Lower lobe of right lung (tissue), 2 donors: Measurements from ENCODE around the gene FAT3. TPM values are rescaled to one million over a fixed set of nuclear protein-coding genes. Genes with fewer than 3 reads are reported as not detected.

Experiments
- ATAC-seq, 2 donors: fragments of 200-7000 bp; cut with Tn5 transposase; one replicate each; pipeline ENCODE4 v1.9.1; 2020 to 2022; ENCODE audit warnings: mild to moderate bottlenecking in 2 of 2, moderate library complexity in 2 of 2
- DNase-seq: peaks from one replicate; pipeline ENCODE4 v3.0.0-alpha.2; 2020
- H3K27ac ChIP-seq: fragments of 200-600 bp; one replicate; pipeline ENCODE4 v1.8.0; 2022
- H3K27me3 ChIP-seq: fragments of 200-600 bp; one replicate; pipeline ENCODE4 v1.8.0; 2022; ENCODE audit warnings: low read depth
- H3K36me3 ChIP-seq: fragments of 200-600 bp; one replicate; pipeline ENCODE4 v1.8.0; 2022; ENCODE audit warnings: mild to moderate bottlenecking
- H3K4me1 ChIP-seq: fragments of 200-600 bp; one replicate; pipeline ENCODE4 v1.8.0; 2022
- H3K4me3 ChIP-seq: fragments of 200-600 bp; one replicate; pipeline ENCODE4 v1.8.0; 2022; ENCODE audit warnings: mild to moderate bottlenecking
- H3K9me3 ChIP-seq: fragments of 200-600 bp; one replicate; pipeline ENCODE4 v1.8.0; 2022
- CTCF ChIP-seq: fragments of 200-600 bp; IDR thresholded peaks from one replicate; pipeline ENCODE4 v1.8.0; 2022; ENCODE audit warnings: antibody characterized with exemption, mild to moderate bottlenecking
- intact Hi-C: fragments of 100-400 bp; cut with DNase I; formaldehyde crosslinking; loops from one replicate; pipeline ENCODE4 v1.11.0; 2022
- total RNA-seq: library from RNA; stranded (reverse); fragmentation: NEBNext Ultra II Directional; extraction: Animal tissue kit (Norgen Biotek cat#: 25700); gene quantifications from one replicate; pipeline ENCODE4 v1.2.1, GENCODE V29; 2021
- donor health status: DM: no; HTN: yes; CAD: no; lungs with severe emphysema.

Gene FAT3
- total RNA-seq, 1 donor from 2014 or later: 7.9 TPM

- no peak for DNase-seq
Observed at GRCh38 chr11:92227959-92228935, 3.6 kb downstream of the FAT3 start.

DNA sequence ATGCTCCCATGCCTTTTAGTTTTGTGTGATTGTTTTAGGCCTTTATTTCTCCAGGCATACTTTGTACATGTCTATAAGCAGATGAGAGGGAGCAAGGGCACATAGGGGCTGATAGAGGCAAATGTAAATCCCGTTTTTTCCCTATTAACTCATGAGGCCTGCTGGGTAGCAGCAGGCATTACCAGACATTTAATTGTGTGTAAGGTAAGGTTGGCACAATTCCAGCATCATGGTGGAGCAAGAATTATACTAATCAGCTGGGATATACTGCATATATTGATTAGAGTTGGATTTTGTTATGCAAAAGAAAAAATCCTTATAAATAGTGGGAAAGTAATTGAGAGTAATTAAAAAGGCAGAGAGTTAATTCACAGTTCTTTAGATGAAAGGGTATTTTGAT is 12.2 kb downstream of the FAT3 start:
- Histone ChIP-seq H3K9me3 (no peaks in the 10 kb centered on the region), H3K27ac (no peak overlapping the region), H3K4me3 (no peak overlapping the region), H3K4me1 (no peaks in the 10 kb centered on the region), H3K27me3 (no peaks in the 10 kb centered on the region), H3K36me3 (no peaks in the 10 kb centered on the region)
- ATAC-seq: no peak
- no peak for DNase-seq
- no peak for TF ChIP-seq CTCF
- intact Hi-C loops: no loop called here

More at GRCh38 chr11:92227959-92228935, 3.6 kb downstream of the FAT3 start:
- Histone ChIP-seq H3K27me3 (peaks cover 51% of the 10 kb centered on the region), H3K9me3 (no peaks in the 10 kb centered on the region), H3K36me3 (no peaks in the 10 kb centered on the region), H3K4me3 (no peak overlapping the region), H3K4me1 (peaks cover 4% of the 10 kb centered on the region), H3K27ac (no peak overlapping the region)
- intact Hi-C loops: no loop called here
- TF ChIP-seq CTCF: no peak
- no peak for ATAC-seq

GRCh38 chr11:92240916-92241315 is 16.3 kb downstream of the FAT3 start:
- ATAC-seq: no peak
- Histone ChIP-seq H3K27ac (no peak overlapping the region), H3K9me3 (no peaks in the 10 kb centered on the region), H3K4me3 (no peak overlapping the region), H3K4me1 (no peaks in the 10 kb centered on the region), H3K27me3 (no peaks in the 10 kb centered on the region), H3K36me3 (no peaks in the 10 kb centered on the region)
- TF ChIP-seq CTCF: no peak
- intact Hi-C loops: no loop called here
- DNase-seq: no peak

DNA sequence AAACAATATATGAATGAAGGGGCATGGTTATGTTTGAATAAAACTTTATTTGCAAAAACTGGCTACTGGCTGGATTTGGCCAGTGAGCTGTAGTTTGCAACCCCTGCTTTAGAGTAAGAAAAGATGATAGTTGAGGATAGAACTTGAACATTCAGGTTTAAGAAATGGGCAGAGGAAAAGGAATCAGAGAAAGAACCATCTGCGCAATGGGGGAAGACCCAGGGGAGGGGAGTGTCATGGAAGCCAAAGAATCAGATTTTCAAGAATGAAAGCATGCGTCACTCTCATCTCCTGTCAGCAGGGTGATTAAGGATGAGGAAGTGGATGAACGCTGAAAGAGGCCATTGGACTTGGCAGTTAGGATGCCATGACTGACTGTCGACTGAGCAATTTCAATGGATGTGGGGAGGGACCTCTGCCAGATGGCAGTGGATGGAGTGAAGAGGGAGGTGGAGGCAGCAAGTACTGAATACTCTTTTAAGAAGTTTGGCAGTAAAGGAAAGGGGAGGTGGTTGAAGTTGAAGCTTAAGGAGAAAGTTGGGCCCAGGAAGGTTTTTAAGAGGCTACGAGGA is 21.2 kb downstream of the FAT3 start:
- intact Hi-C loops: no loop called here

DNA sequence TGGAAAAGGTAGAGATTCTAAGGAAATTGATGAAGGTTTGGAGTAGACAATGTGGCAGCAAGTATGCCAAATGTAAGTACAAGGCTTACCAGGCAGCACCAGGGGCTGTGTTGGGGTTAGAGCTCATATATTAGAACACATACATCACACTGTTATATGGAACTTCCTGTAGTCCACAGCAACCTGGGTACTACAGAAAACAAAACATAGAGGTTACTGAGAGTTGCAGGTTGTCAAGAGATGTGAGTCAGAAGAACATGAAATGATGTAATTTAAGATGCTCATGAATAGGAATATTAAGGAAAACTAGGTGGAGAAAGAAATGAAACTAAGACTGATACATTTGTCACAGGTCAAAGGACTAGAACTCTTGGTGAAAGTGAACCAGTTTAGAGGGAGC is 22.0 kb downstream of the FAT3 start:
- Histone ChIP-seq H3K4me3 (no peak overlapping the region), H3K27me3 (no peaks in the 10 kb centered on the region), H3K4me1 (no peaks in the 10 kb centered on the region), H3K27ac (no peak overlapping the region), H3K9me3 (no peaks in the 10 kb centered on the region), H3K36me3 (no peaks in the 10 kb centered on the region)
- no peak for TF ChIP-seq CTCF
- DNase-seq: no peak
- no peak for ATAC-seq
- intact Hi-C loops: no loop called here

More for the DNA sequence above, 21.2 kb downstream of the FAT3 start:
- DNase-seq: no peak
- Histone ChIP-seq H3K36me3 (no peaks in the 10 kb centered on the region), H3K4me1 (no peaks in the 10 kb centered on the region), H3K27ac (no peak overlapping the region), H3K9me3 (no peaks in the 10 kb centered on the region), H3K27me3 (no peaks in the 10 kb centered on the region), H3K4me3 (no peak overlapping the region)
- no peak for ATAC-seq
- no peak for TF ChIP-seq CTCF
